GM21619 (cell line): Measurements from ENCODE around the gene DGLUCY.
"Not testable (repeated sequence)": the region's sequence is repeated elsewhere in the genome, so short reads cannot be mapped to it uniquely, and the experiment has no call there.

Source experiments
- ATAC-seq: cut with Tn5 transposase; IDR thresholded peaks from one replicate; pipeline ENCODE4 v1.9.1; 2021; ENCODE audit not compliant: unreplicated experiment

The DGLUCY gene

DNA sequence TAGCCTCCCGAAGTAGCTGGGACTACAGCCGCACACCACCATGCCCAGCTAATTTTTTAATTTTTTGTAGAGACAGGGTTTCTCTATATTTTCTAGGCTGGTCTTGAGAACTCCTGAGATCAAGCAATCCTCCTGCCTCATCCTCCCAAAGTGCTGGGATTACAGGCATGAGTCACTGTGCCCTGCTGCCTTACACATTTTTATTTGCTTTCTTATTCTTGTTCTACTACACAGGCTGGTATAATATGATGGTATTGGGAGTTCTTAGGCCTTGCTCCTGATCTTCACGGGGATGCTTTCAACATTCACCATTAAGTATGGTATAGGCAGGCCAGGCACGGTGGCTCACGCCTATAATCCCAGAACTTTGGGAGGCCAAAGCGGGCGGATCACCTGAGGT, 21.2 kb downstream of the DGLUCY start:
- ATAC-seq, result no peak

DNA sequence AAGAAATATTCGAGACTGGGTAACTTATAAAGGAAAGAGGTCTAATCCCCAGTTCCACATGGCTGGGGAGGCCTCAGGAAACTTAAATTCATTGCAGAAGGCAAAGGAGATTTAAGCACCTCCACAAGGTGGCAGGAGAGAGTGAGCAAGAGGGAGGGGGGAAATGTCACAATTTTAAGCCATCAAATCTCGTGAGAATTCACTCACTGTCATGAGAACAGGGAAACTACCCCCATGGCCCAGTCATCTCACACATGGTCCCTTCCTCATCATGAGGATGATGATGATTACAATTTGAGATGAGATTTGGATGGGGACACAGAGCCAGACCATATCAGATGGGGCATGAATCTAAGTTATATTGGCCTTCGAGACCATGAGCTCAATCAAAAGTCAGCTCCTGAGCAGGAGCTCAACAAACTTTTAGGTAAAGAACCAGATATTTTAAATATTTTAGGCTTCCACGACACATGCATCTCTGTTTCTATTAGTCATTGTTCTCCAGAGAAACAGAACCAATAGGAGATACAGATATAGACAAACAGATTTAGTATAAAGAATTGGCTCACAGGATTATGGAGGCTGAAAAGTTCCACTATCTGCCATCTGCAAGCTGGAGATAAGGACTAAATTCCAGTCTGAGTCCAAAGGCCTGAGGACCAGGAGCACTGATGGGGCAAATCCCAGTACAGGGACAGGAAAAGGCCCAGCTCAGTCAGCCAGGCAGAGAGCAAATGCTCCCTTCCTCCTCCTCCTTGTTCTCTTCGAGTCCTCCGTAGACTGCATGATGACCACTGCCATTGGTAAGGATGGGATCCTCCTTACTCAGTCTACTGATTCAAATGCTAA, 24.9 kb downstream of the DGLUCY start:
- no peak for ATAC-seq

GRCh38 chr14:91139776-91140175, 25.9 kb downstream of the DGLUCY start:
- no peak for ATAC-seq

- ATAC-seq, result no peak
Observed at GRCh38 chr14:91140672-91141071, 26.8 kb downstream of the DGLUCY start.

GRCh38 chr14:91142214-91142668, 28.4 kb downstream of the DGLUCY start:
- peak; percentile 90 for ATAC-seq

DNA sequence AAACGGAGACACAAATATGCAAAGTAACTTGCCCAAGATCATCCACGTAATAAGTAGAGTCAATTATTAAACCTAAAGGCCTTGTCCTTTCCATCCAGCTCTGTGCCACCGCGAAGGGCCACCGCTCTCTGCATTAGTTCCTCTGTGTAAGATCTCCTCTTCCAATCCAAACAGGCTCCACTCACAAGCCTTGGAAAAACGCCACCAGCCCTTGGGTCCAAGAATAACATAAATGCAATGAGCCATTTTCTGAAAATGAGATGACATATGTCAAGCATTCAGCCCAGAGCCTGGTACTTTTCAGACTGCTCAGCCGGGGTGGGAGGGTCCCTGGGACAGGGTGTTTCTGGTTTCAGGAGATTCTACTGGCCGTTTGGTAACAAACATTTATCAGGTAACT, 30.0 kb downstream of the DGLUCY start:
- no peak for ATAC-seq

GRCh38 chr14:91144425-91145145, 30.7 kb downstream of the DGLUCY start:
- no peak for ATAC-seq

GRCh38 chr14:91145391-91146160, 31.7 kb downstream of the DGLUCY start:
- ATAC-seq, result no peak

DNA sequence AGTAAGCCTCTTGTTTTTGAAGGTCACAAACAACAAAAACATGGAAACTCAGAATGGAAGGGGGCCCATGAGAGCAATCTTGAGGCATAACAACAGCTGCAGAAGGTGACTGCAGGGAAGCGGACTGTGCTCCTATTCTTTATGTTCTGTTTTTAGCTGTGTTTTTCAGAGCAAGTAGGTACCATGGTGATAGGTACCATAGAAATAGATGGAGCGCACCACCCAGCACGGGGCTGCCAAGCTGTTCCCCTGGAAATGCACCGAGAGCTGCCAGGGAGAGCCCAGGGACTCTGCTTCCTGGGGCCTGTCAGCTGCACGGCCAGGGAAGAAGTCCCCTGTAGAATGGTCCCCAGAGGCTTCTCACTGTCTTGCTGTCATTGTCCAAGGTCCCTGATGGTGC, 32.8 kb downstream of the DGLUCY start:
- ATAC-seq, result no peak

DNA sequence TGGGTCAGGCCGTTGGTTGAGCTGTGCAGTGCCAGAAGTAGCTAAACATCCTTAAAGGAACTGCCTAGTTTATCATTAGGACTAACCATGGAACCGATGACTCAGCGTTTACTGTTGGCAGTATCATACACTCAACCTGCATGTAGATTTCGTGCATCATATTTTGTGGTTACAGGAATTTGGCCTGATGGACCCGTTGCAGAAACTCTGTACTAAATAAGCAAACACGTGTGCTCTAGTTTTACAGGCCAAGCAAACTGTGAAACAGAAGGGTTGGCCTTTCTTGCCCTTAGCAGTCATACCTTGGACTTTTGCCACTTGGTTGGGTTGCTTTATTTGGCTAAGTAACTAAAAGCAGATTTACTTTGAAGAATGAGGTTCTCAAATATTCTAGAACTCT, 35.6 kb downstream of the DGLUCY start:
- ATAC-seq, result no peak

- ATAC-seq, result no peak
Observed at GRCh38 chr14:91152499-91152898, 38.6 kb downstream of the DGLUCY start.

DNA sequence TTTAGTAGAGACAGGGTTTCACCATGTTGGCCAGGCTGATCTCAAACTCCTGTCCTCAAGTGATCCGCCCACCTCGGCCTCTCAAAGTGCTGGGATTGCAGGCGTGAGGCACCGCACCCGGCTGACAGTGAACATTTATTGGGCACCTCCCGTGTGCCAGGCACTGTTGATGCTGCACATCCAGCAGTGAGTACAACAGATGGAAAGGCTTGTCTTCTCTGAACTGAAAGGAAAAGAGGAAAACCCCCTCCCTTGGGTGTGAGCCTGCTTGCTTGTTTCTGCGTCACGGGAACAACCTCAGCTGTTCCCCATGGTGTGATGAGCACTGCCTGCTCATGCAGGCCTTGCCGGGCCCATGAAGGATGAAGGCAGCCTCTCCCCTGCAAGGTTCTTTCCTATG, 39.5 kb downstream of the DGLUCY start:
- ATAC-seq, result no peak

DNA sequence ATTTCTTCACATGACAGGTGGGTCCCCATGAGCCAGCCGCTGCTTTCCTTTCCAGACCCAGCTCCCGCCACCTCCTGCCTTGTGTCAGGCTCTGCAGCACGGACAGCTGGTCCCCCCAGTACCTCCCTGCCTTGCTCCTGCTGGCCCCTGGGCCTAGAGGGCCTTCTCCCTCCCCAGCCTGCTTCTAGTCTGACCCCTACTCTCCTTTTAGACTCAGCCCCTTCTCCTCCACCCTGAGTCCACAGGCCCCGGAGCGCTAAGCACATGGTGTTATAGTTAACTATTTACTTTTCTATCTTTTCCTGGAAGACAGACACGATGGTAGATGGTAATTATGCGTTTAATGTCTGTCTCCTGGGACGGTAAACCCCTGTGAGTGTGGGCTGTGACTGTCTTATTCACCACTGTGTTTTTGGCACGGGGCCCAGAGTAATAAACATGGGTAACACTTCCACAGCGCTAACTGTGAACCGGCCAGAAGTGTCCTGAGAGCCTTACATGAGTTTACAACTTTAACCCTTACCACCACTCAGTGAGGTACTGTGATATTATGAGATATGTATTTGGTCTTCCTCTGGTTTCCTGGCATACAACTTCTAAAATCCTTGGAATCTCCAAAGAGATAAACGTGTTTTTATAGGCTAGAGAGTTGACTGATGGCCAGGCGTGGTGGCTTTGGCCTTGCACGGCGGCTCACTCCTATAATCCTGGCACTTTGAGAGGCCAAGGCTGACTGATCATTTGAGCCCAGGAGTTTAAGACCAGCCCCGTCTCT, 41.2 kb downstream of the DGLUCY start:
- no peak for ATAC-seq

- ATAC-seq, result no peak
Observed at GRCh38 chr14:91155626-91156089, 41.8 kb downstream of the DGLUCY start.

DNA sequence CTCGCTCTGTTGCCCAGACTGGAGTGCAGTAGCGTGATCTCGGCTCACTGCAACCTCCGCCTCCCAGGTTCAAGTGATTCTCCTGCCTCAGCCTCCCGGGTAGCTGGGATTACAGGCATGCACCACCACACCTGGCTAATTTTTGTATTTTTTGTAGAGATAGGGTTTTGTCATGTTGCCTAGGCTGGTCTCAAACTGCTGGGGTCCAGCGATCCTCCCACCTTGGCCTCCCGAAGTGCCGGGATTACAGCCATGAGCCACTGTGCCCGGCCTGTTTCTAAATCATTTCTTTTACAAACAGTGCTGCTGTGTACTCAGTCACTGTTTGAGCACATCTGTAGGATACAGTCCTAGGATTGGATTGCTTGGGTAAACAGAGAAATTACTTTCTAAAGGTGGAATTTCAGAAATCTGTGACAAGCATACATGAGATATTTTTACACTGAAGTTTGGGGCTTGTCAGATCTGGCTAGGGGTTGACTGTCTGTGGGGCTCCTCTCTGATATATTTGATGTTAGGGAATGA, 42.3 kb downstream of the DGLUCY start:
- ATAC-seq, result not testable (repeated sequence)

DNA sequence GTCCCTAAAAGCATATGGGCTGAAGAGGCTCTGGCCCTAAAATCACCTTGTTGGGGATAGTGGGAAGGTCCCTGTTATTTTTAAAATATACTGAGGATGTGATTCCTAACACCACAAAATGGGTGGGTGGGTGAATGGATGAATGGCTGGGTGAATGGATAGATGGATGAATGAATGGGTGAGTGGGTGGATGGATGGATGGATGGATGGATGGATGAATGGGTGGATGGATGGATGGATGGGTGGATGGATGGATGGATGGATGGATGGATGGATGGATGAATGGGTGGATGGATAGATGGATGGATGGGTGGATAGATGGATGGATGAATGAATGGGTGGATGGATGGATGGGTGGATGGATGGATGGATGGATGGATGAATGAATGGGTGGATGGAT, 43.0 kb downstream of the DGLUCY start:
- not testable (repeated sequence) for ATAC-seq

GRCh38 chr14:91158091-91158790, 44.4 kb downstream of the DGLUCY start:
- no peak for ATAC-seq

DNA sequence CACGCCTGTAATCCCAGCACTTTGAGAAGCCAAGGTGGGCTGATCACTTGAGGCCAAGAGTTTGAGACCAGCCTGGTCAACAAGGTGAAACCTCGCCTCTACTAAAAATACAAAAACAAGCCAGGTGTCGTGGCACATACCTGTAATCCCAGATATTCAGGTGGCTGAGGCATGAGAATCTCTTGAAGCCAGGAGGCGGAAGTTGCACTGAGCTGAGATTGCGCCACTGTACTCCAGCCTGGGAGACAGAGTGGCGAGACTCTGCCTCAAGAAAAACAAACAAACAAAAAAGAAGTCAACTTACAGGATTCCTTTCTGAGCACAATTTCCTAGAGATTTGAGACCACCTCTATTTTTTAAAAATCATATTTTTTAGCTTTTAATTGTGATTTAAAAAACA, 45.3 kb downstream of the DGLUCY start:
- no peak for ATAC-seq

DNA sequence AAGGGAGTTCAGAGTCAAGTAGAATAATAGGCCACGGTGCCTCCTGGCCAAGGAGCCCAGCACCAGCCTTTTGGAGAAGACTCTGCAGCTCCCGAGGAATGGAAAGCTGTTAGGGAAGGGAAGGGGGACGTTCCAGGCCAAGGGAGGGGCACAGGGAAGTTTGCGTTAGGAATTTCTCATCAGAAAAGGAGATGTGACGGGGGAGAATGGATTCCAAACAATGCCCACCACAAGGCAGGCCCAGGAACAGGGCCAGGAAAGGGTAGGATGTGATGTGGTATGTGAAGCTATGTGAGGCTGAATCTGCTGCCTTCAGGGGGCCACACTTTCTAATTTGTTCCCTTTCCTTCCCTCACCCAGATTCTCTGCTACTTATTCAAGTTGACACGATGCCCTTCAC, 46.0 kb downstream of the DGLUCY start:
- ATAC-seq, result no peak

GRCh38 chr14:91163316-91163715, 49.4 kb downstream of the DGLUCY start:
- ATAC-seq, result no peak
